HG02943 (cell line): ENCODE data around the gene HVCN1.
"Not testable (repeated sequence)": the region's sequence is repeated elsewhere in the genome, so short reads cannot be mapped to it uniquely, and the experiment has no call there.

ENCODE experiments used
- ATAC-seq: cut with Tn5 transposase; IDR thresholded peaks from one replicate; pipeline ENCODE4 v1.9.1; 2021; ENCODE audit warnings: mild to moderate bottlenecking, low read depth, moderate library complexity; ENCODE audit not compliant: unreplicated experiment

Gene HVCN1

DNA sequence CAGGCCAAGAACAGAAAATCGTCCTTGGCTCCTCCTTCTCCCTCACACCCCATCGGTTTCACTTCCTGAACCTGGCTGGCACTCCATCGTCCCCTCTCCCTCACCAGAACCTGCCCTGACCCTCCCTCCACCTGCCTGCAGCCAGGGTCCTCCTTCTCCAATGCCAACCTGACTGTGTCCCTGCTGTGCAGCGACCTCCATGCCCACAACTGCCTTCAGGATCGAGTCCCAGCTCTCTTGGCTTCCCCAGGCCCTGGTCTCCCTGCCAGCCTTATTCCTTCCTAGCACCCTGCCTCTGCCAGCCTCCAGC lies 19.8 kb downstream of the HVCN1 start:
- ATAC-seq, result no peak

DNA sequence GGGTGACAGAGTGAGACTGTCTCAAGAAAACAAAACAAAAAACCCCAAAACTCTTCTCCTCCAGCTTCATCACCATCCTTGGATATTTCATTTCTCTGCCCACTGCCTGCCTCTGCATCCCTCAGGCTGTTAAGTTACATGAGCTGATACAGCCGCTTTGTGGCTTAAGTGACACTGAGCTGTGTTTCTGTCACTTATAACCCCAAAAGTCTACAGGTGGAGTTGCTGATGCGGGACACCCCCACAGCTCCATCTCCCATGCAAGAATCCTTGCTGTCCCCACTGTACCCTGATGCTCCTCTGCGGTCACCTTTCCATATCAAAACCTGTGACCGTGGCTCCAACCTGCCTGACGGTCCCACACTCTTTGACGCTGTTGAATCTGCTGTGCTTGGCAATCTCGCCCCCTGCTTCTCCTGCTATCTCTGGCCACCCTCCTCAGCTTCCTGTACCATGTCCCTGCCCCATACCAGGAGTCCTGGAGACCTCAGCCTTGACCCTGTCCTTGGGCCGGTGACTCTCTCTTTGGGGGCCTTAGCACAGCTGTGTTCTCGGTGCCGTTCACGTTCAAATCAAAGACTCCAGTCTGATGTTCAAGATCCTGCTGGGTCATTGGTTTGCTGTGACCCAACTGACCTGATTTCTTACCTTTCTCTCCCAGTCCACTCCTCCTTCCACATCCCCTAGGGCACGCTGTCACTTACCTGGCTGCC lies 20.3 kb downstream of the HVCN1 start:
- ATAC-seq, result no peak

DNA sequence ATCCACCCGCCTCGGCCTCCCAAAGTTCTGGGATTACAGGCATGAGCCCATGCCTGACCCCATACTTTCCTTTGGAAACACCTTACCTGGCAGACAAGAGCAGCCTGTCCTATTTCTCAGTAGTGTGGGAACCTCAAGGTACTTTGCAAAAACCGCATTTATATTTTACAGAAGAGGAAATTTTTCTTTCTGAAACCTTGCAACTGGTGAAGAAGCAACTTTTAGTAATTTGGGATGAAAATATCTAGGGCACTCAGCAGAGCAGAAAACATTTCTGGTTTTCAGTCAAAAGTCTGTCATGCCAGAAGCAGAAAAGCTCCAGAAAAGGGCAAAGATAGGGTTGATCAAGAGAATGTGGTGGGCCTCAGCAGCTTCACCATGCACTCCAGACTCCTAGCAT lies 21.2 kb downstream of the HVCN1 start:
- no peak for ATAC-seq

DNA sequence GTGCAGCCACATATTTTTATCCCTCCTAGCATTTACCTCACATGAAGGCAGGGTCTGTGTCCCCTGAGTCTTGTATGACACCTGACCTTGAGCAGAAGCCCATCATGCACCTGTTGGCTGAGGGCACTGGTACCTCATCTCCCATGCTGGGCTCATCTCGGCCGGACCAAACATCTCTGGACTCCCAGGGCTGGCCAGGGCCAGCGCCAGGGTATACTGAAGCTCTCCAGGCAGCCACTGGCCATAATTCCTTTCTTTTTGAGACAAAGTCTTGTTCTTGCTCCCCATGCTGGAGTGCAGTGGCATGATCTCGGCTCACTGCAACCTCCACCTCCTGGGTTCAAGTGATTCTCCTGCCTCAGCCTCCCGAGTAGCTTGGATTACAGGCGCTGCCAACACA lies 22.0 kb downstream of the HVCN1 start:
- ATAC-seq, result no peak

DNA sequence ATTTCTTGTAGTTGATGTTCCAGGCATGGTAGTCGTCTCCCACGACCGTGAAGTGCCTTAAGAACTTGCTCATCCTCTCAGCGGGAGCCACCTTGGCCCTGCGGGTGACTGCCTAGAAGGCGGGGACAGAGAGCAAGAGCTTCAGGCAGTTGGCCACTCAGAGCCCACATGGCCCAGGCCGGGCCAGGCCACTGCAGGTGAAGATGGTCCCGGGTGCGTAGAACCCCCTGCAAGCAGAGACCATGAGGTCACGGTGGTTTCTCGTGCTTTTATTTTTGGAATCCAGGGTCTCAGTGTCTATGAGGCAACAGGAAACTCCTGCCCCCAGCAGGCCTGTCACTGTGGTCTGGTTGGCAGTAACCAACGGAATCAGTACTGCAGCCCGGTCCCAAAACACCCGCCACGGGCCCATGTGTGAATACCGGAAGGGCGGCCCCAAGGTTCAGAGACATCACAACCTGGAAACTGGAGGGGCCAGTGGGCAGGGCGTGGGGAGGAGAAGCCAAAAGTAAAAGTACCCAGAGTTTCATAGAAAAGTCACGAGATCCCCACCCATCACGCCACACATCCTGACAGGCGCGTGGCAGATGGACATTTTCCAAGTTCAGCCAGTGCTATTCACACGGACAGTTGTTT lies 27.5 kb downstream of the HVCN1 start:
- peak; percentile 91 for ATAC-seq

DNA sequence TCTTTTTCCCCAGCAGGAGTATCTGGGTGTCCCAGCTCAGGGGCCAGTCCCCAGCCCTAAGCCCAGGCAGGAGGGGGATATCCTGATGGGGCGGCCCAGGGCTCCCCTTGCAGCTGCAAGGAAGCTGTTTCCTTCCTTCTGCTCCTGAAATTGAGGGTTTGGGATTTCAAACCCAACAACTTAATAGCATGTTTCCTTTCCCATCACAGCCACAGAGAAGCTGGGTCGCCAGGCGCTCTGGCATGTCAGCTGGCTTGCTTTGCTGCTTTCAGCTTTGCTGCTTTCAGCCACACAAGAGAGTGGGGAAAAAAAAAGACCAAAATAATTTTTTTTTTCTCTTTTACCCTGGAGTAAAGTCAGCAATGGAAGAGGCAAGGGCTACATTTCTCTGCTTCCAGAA lies 30.0 kb downstream of the HVCN1 start:
- ATAC-seq, result no peak

DNA sequence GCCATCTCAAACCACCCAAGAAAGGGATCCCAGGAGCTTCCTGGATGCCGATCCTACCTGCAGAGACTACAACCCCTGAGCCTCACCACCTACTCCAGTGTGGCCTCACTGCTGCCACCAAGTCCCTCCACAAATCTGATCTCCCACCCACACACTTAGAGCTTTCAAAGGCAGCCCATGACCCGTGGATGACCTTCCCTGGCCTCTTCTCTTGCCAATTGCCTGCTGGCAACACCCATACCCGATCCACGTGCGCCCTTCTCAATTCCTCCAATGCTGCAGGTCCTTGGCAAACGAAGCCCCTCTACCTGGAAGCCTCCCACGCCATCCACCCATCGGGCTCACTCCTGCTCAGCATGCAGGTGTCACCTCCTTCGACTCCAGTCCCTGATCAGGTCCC lies 30.7 kb downstream of the HVCN1 start:
- ATAC-seq, result no peak

DNA sequence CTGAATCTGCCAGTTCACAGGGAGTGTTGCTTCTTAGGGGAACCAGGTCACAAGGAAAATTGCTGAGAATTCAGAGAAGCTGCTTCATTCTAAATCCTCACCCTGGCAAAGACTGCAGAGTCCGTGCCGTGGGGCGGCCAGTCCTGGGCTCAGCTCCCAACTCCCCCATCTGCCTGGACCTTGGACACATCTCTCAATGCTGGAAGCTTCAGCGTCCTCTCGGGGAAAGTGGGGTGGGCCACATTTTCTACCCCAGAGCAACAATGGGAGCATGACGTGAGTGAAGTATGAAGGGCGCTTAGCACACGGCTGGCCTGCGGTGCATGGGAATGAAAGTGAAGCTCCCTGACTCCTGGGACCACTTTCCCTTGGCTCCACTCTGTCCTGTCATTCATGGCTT lies 31.2 kb downstream of the HVCN1 start:
- no peak for ATAC-seq

DNA sequence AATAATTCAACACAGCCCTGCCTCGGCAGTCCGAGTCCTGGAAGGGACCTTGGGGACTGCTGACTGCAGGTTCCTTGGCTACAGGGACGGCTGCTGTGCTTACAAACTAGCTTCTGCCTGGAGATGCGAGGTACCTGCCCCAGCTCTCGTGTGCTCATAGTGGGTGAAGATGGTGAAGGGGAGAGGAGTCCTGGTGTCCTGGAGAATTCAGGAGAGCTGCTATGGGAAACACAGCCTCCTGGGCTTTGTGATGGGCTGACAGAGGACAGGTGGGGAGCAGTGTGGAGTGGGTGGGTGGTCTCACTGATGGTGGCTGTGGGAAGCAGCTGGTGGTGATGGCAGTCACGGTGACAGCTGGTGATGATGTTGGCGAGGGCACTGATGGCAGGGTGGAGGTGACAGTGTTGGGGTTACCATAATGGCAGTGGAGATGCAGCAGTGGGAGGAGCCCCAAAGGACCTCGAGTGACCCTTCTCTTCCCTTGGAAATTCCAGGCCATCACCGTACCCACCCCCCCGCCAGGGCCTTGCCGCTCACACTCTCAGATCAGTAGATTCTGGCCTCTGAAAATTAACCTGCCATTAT lies 32.8 kb downstream of the HVCN1 start:
- ATAC-seq, result no peak

DNA sequence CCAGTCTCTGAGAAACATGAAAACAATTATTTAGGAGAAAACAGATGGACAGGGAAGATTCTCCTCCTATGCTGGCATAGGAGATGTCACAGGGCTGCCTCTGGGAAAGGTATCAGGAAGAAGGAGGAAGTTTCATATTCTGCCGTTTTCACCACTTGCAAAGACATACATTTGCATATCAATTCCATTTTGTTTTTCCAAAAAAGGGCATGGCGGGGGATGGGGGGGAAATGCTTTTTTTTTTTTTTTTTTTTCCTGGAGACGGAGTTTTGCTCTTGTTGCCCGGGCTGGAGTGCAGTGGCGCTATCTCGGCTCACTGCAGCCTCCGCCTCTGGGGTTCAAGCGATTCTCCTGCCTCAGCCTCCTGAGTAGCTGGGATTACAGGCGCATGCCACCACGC lies 34.7 kb downstream of the HVCN1 start:
- not testable (repeated sequence) for ATAC-seq

DNA sequence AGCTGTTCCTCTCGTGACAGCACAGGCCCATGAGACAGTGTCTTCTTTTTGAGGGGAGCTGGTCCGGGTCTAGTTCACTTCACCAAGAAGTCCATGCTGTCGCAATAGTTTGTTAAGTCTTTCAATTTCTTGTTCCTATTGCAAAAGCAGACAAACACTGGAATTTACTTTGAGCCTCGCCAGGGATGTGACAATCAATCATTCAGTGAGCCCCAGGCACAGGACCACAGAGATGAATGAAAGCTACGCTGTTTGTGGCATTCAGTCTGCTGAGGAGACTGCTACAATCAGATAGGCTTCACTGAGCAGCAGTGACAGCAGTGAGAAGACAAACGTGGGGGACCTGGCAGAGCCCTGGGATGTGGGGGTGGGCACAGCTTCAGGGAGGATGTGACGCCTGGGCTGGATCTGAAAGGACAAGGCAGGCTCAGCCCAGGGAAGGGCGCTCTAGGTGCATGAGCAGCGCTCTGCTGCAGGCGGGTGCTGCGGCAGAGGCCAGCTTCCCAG lies 39.5 kb downstream of the HVCN1 start:
- no peak for ATAC-seq

DNA sequence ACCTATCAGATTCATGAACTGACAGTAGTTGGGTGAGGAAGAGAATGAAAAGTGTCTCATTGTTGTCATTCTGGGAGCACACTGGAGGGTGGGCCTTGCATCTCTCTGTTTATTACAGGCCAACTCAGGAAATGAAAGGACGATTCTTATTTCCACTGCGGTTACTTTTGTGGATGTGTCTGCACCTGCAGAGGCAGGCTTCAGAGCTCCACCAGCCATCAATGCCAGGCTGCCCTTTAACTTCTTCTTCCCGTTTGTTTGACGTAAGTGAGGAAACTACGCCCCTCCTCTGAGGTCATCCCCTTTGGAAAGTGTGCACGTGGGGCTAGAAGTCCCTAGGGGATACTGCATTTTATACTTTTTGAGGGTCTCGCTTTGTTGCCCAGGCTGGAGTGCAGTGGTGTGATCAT lies 41.3 kb downstream of the HVCN1 start:
- peak; percentile 66 for ATAC-seq

DNA sequence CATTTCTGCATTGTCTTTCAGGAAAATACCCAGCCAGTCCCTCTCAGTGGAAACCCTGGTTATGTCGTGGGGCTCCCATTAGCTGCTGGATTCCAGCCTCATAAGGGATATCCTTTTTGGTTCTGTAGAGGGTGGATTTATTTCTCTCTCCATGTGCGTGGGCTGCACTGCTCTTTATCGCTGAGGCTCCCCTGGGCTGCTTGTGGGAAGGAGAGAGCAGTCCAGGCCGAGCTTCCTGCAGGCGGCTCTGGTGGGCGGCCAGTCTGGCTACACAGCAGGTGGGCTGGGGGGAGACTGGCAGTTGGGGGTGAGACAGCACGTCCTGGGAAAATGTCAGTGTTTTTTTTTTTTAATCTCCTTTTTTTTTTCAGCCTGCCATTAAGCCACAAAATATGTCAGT lies 47.4 kb downstream of the HVCN1 start:
- ATAC-seq, result no peak

DNA sequence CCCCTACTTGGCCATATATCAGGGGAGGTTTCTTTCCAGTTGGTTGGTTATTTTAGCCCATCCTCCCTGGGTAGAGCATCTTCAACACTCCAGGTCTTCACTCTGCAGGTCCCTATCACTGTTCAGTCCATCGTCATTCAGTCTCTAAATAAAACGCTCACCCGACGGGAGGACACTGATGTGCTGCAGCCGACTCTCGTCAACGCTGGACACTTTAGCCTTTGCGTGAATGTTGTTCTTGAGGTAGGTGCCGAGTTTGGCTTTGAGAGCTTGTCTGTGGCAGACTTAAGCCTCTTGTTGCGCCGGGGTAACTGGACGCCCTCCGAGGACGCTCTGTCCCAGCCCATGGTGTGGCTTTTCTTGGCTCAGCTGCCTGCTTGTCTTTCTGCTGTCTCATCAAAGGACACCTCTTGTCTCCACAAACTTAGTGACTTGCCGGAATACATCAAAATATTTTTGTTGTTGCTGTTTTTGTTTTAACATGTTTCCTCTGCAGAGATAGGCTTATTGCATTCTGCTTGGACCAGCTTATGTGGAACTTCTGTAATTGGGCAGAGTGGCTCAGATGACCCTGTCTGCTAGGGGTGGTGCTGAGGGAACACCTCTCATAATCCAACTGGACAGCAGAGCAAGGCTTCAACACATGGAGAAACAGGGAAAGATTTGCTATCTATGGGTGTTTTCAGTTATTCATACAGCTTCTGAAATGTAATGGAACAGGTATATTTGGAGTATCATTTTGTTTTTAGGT lies 48.5 kb downstream of the HVCN1 start:
- ATAC-seq, result no peak

DNA sequence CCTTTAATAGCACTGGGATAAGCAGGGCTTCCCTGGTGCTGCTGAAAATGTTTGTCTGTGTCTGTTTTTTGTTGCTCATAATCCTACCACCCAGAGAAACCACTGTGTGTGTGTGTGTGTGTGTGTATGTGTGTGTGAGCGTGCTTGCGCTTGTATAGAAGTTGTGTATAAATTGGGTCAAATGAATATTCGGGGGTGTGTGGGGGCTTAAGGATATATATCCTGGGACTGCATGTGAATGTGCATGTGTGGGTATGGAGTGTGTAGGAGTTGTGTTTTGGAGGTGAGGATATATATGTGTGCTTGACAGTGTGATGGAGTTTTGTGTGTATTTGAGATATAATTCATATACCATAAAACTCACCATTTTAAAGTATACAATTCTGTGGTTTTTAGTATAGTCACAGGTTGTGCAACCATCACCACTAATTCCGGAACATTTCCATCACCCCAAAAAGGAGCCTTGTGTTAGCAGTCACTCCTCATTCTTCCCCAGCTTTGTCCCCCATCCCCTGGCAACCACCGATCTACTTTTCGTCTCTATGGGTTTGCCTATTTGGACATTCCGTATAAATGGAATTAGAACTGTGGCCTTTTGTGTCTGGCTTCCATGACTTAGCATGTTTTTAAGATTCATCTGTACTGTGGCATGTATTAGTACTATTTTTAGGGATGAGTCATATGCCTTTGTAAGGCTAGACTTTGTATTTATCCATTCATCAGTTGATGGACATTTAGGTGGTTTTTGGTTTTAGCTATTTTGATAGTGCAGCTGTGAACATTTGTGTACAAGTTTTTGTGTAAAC lies 49.4 kb downstream of the HVCN1 start:
- no peak for ATAC-seq

DNA sequence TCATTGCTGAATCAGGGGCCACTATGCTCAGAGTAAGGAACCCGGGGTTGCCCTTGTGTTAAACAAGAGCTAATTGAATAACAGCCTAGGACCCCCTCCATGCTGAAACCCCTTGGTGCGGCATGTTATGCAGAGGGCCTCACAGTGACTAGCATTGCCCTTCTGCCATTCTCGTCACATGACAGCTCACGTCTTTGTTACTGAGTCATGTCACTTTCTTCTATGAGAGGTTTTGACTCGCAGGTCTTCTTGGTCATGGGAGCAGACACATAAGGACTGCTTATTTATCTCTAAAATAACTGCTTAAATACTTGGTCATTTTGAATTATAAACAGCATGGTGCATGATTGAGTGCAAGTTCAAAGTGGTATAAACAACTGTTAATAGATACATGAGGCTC lies 50.1 kb downstream of the HVCN1 start:
- ATAC-seq, result no peak

DNA sequence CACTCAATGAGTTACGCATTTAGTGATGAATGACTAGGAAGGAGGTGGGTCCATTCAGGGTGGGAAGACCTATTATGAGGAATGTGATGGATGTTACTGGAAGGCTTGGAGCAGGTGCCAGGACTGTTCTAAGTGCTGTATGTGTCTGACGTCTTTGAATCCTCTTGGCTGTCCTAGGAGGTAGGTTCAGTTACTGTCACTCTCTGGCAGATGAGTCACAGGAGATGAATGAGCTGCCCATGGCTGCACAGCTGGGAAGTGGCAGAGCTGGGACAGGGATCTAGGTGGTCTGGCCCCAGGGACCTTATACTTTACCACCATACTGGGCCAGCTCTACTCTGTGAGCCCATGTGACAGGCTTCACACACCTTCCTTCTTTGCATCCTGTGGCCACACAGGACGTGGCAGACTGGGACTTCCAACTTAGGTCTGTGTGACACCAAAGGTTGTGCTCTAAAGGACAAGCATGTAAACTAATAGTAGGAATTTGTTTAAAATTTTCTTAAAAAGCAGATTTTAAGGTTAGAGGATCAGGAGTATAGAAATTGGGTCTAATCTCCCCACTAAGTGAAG lies 51.0 kb downstream of the HVCN1 start:
- ATAC-seq, result peak; percentile 58

DNA sequence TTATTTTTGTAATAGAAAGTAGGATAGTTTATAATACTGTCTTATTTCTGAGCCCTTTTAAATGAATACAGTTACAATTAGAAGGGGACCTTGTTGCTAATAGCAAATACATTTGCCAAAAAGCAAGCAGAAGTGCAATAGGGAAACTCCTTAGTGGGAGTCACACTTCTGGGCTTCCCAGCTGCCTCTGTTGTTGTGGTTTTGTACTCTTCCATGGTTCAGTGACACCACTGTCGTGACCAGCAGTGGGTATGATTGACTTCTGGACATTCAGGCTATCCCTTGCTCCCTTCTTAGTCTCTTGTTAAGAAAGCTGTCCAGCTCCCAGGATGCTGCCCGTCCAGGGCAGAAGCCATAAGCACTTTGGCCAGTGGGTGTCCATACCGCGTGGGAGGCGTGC lies 52.4 kb downstream of the HVCN1 start:
- no peak for ATAC-seq

DNA sequence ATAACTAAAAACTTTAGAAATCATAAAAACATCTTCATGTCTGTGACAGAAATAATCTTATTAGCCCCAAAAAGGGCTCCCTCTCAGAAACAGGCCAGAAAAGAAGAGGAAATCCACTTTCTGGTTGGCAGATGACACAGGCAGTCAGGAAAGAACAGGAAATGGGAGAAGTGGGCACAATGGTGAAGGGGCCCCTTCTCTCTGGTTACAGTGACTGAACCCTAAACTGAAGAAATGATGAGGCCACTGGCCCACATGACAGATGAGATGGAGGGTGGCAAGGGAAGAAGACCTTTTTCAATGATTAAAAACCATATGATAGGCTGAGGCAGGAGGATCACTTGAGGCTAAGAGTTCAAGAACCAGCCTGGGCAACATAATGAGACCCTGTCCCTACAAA lies 53.9 kb downstream of the HVCN1 start:
- no peak for ATAC-seq

DNA sequence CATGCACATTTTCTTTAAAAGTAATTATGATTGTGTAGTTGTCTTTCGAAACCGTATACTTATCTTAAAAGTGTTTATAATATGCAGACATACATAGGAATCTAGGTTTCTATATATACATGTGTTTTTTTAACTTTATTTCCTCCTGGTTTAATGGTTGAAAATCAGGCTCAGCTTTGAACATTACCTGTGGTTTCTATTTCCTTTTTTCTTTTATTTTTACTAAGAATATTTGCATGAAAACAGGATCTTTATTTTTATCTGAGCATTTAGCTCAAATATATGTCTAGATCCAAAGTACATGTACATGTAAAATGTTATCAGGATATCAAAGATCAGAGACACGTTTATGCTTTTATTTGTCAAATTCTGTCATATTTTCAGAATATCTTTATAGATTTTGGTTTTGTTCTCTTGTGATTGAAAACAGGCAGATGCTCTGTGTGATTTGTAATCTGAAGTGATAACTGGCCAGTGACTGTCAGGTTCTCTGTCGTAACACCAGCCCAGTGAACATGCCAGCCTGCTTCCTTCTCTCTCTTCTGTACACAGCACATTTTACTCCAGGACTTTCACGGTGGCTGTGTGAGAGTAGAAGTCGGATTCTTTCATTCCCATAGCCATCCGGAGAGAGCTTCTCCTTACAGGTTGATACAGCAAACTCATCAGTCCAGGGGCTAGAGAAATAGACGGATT lies 61.3 kb downstream of the HVCN1 start:
- ATAC-seq, result no peak
